Epithelial cell of esophagus (primary cell): ENCODE data around the gene SPRYD7.

Experiments
- DNase-seq: peaks from one replicate; pipeline ENCODE4 v3.0.0; 2010; ENCODE audit warnings: low read depth
- H3K4me3 ChIP-seq: 2 replicates; pipeline ENCODE4 v1.5.1; 2011; ENCODE audit warnings: mild to moderate bottlenecking, low read length, control low read depth
- CTCF ChIP-seq: IDR thresholded peaks from 2 replicates; pipeline ENCODE4 v1.5.1; 2011; ENCODE audit warnings: low read depth, mild to moderate bottlenecking, low read length, control low read depth, inconsistent platforms; ENCODE audit not compliant: insufficient read depth; ENCODE audit errors: missing control alignments

SPRYD7 gene

GRCh38 chr13:49904729-49905456 is 31.2 kb downstream of the SPRYD7 start:
- no peak for TF ChIP-seq CTCF
- DNase-seq, result no peak
- no peak overlapping the region for H3K4me3 ChIP-seq

GRCh38 chr13:49898792-49899191 is 37.3 kb downstream of the SPRYD7 start:
- no peak for TF ChIP-seq CTCF
- no peak overlapping the region for H3K4me3 ChIP-seq
- DNase-seq, result no peak

GRCh38 chr13:49897713-49898112 is 38.4 kb downstream of the SPRYD7 start:
- TF ChIP-seq CTCF, result no peak
- no peak for DNase-seq
- H3K4me3 ChIP-seq, result no peak overlapping the region

- no peak for TF ChIP-seq CTCF
- DNase-seq, result no peak
- H3K4me3 ChIP-seq, result no peak overlapping the region
Observed at GRCh38 chr13:49895826-49896225, 40.3 kb downstream of the SPRYD7 start.

GRCh38 chr13:49893591-49893990 is 42.5 kb downstream of the SPRYD7 start:
- no peak for TF ChIP-seq CTCF
- DNase-seq, result no peak
- H3K4me3 ChIP-seq, result no peak overlapping the region

- no peak for TF ChIP-seq CTCF
- DNase-seq, result no peak
- no peak overlapping the region for H3K4me3 ChIP-seq
Observed at GRCh38 chr13:49890376-49890775, 45.8 kb downstream of the SPRYD7 start.

- no peak overlapping the region for H3K4me3 ChIP-seq
- DNase-seq, result no peak
- TF ChIP-seq CTCF, result no peak
Observed at GRCh38 chr13:49878682-49879081, 57.5 kb downstream of the SPRYD7 start.
